Peyer's patch (tissue), 4 donors: Measurements from ENCODE around the gene OR14I1. TPM values are rescaled to one million over a fixed set of nuclear protein-coding genes. Genes with fewer than 3 reads are reported as not detected.

Experiments
- DNase-seq, 3 donors: peaks; one replicate each; pipeline ENCODE4 v3.0.0-alpha.2; 2017 to 2019
- H3K27ac ChIP-seq, 4 donors: fragments of 200-600 bp; sonication (generic); one replicate each; pipeline ENCODE4 v1.5.1; 2016 to 2019
- H3K27me3 ChIP-seq, 2 donors: fragments of 200-600 bp; sonication (generic); one replicate each; pipeline ENCODE4 v1.5.1; 2019
- H3K36me3 ChIP-seq, 3 donors: fragments of 200-600 bp; sonication (generic); one replicate each; pipeline ENCODE4 v1.5.1; 2016 to 2019
- H3K4me1 ChIP-seq, 4 donors: fragments of 200-600 bp; sonication (generic); one replicate each; pipeline ENCODE4 v1.5.1; 2016 to 2019
- H3K4me3 ChIP-seq, 4 donors: fragments of 200-600 bp; sonication (generic); 1 replicate in 3 of 4; 2 replicates in 1 of 4; pipeline ENCODE4 v1.5.1; 2016 to 2019; ENCODE audit warnings: mild to moderate bottlenecking in 1 of 4
- H3K9me3 ChIP-seq, 4 donors: fragments of 200-600 bp; sonication (generic); one replicate each; pipeline ENCODE4 v1.5.1; 2016 to 2019; ENCODE audit warnings: mild to moderate bottlenecking in 1 of 4
- POLR2A ChIP-seq, 2 donors: fragments of 450-650 bp; IDR thresholded peaks; one replicate each; pipeline ENCODE4 v1.5.1; 2017; ENCODE audit warnings: antibody characterized with exemption in 2 of 2, mild to moderate bottlenecking in 2 of 2, moderate library complexity in 2 of 2
- total RNA-seq, 4 donors: library from RNA; depleted of rRNA; stranded (reverse); fragments of >200 nt; gene quantifications; one replicate each; pipeline ENCODE4 v1.1.0, GENCODE V29; 2016
- TF ChIP-seq, protein P1 (sequence below), 6 experiments: fragments of 450-650 bp in 4 of 6; fragments of 200-600 bp in 2 of 6; sonication (generic) in 1 of 6; IDR thresholded peaks; one replicate each; pipeline ENCODE4 v1.5.1; 2017 to 2019; ENCODE audit warnings: antibody characterized with exemption in 6 of 6, mild to moderate bottlenecking in 3 of 6, moderate library complexity in 1 of 6

The OR14I1 gene
- total RNA-seq, 4 donors from 2014 or later, result not detected

DNA sequence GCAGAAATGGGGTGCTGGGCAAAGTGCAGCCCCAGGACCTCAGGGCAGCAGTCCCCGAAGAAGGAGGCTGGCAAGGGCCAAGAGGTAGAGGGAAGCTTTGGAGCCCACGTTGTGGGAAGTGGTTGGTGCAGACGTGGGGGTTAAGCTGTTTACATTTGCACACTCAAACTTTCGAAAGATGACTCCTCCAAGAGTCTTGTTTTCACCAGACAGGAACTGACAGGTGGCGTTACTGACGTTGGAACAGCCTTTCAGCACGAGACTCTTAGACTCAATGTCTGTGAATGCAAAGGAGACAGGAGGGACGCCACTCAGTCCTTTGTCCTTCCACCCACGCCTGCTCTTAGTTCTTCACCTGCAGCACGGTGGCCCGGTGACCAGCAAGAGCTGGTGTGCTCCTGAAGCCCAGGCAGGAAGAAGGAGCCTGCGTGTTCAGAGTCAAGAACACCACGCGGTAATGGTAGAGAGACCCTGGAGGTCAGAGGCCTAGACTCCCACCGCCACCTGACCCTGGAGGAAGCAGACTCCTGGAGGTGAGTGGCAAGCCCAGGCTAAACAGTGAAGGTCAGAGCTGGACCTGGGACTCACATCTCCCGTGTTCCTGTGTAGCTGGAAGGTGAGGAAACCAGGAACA, 37.1 kb upstream of the OR14I1 start:
- Histone ChIP-seq H3K4me3 (no peak overlapping the region), H3K9me3 (no peaks in the 10 kb centered on the region), H3K36me3 (no peaks in the 10 kb centered on the region), H3K27ac (no peak overlapping the region), H3K4me1 (no peaks in the 10 kb centered on the region), H3K27me3 (no peaks in the 10 kb centered on the region)
- DNase-seq, result no peak
- TF ChIP-seq, protein P1, sequence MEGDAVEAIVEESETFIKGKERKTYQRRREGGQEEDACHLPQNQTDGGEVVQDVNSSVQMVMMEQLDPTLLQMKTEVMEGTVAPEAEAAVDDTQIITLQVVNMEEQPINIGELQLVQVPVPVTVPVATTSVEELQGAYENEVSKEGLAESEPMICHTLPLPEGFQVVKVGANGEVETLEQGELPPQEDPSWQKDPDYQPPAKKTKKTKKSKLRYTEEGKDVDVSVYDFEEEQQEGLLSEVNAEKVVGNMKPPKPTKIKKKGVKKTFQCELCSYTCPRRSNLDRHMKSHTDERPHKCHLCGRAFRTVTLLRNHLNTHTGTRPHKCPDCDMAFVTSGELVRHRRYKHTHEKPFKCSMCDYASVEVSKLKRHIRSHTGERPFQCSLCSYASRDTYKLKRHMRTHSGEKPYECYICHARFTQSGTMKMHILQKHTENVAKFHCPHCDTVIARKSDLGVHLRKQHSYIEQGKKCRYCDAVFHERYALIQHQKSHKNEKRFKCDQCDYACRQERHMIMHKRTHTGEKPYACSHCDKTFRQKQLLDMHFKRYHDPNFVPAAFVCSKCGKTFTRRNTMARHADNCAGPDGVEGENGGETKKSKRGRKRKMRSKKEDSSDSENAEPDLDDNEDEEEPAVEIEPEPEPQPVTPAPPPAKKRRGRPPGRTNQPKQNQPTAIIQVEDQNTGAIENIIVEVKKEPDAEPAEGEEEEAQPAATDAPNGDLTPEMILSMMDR (IDR thresholded peaks at IDR 0.05), result no peak
- TF ChIP-seq POLR2A (IDR thresholded peaks at IDR 0.05), result no peak

DNA sequence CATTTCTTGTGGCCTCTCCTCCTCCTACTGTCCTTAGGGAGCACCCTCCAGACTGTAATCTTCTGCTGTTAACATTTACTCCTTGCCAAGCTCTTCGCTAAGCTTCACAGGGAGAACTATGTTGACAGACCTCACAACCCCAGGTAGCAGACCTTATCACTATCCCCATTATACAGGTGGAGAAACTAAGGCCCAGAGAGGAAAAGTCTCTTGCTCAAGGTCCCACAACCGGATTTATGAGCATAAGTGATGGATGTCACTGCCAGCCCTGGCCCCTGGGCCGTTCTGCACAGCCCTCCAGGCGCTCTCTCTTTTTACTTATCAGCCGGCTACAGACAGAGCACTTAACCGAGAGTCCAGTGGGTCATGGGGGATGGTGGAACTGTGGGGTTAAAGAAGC, 34.9 kb upstream of the OR14I1 start:
- Histone ChIP-seq H3K36me3 (no peaks in the 10 kb centered on the region), H3K4me3 (no peak overlapping the region), H3K4me1 (no peaks in the 10 kb centered on the region), H3K27me3 (no peaks in the 10 kb centered on the region), H3K27ac (no peak overlapping the region), H3K9me3 (no peaks in the 10 kb centered on the region)
- DNase-seq, result no peak
- TF ChIP-seq POLR2A (IDR thresholded peaks at IDR 0.05), result no peak

DNA sequence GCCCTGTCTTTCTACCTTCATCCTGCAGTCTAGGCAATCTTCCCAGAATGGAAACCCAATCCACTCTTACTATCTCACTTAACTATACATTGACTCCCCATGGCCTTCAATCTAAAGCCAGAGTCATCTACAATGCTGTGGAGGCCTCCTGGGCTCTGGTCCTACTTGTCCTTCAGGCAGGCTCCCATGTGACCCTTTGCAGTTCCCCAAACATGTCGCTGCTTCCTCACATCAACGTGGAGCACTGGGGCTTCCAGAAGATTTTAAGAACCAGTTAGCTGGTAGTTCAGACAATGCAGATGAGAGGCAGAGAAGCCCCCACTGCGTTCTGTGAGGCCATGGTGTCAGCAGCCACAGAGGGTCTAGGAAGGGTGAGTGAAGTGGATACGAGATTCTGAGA, 34.4 kb upstream of the OR14I1 start:
- Histone ChIP-seq H3K4me3 (no peak overlapping the region), H3K4me1 (no peaks in the 10 kb centered on the region), H3K27me3 (no peaks in the 10 kb centered on the region), H3K27ac (no peak overlapping the region), H3K9me3 (no peaks in the 10 kb centered on the region), H3K36me3 (no peaks in the 10 kb centered on the region)
- DNase-seq, result no peak
- TF ChIP-seq, protein P1 (IDR thresholded peaks at IDR 0.05), result no peak
- no peak for TF ChIP-seq POLR2A (IDR thresholded peaks at IDR 0.05)

DNA sequence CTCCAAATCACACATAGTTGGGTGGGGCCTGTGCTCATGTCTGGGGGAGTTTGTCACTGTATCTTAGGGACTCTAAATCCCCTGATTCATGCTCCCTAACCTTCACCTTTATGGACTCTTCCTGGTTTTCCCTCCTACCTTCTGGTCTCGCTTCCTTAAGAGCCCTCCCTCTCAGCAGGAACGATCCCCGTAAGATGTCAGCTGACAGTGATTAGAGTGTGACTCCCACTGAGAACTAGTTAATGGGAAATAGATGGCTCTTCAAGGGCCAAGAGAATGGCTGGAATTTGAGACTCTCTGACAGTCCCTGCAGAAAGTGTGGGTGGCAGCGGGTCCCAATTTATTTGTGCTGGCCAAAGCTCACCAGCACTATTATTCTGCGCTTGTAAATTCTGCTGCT, 31.0 kb upstream of the OR14I1 start:
- no peak for DNase-seq
- TF ChIP-seq, protein P1 (IDR thresholded peaks at IDR 0.05), result no peak
- no peak for TF ChIP-seq POLR2A (IDR thresholded peaks at IDR 0.05)
- Histone ChIP-seq H3K9me3 (no peaks in the 10 kb centered on the region), H3K27ac (no peak overlapping the region), H3K4me1 (no peaks in the 10 kb centered on the region), H3K36me3 (no peaks in the 10 kb centered on the region), H3K27me3 (no peaks in the 10 kb centered on the region), H3K4me3 (no peak overlapping the region)

DNA sequence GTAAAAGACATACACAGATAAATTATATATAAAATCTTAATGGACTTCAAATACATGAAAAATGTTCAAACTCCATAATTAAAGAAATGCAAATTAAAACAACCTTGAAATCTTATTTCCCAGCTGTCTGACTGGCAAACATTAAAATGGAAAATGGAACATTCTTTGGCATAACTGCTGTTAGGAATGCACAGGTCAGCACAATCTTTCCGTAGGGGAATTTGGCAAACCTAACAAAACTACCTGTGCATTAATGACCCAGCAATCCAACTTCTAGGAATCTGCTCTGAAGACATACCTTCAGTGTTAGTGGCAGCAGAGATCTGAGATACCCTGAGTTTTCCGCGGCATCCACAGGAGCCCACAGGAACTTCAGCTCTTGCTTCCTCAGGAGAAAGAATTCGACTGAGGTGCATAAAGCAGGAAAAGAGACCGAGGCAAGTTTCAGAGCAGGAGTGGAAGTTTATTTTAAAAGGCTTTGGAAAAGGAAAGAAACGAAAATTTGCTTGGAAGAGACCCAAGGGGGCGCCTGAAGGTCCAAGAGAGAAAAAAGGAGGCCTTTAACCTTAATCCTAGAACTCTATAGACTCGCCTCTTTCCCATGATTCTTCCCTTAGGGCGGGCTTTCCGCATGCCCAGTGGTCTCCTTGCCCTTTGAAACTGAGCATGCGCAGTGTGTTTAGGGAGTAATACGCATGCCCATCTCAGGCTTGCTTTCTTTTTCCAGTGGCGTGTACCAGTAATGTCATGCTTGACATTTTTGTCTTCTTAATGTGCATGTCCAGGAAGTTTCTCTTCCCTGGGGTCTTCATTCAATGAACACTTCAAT, 28.2 kb upstream of the OR14I1 start:
- no peak overlapping the region for H3K4me3 ChIP-seq
- no peaks in the 10 kb centered on the region for H3K27me3 ChIP-seq
- TF ChIP-seq, protein P1 (IDR thresholded peaks at IDR 0.05), result no peak
- no peak for TF ChIP-seq POLR2A (IDR thresholded peaks at IDR 0.05)
- H3K9me3 ChIP-seq, result no peaks in the 10 kb centered on the region
- no peak overlapping the region for H3K27ac ChIP-seq
- no peak for DNase-seq
- H3K4me1 ChIP-seq, result no peaks in the 10 kb centered on the region
- H3K36me3 ChIP-seq, result no peaks in the 10 kb centered on the region

DNA sequence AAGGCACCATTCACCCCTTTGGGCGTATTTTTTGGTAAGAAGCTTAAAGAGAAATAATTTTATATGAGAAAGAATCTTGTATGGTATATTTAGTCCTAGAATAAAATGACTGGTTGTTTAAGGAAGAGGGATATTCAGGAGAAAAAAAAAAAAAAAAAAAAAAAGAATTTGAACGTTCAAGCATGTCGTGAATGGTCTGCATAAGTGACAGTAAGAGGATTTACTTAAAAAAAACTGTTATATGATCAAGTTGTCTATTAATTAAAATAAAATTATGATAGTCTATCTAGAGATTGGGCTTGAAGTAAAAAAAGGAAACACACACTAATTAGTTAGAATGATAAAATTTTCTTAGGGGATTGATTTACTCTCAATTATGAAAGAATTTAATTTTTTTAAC, 11.7 kb upstream of the OR14I1 start:
- H3K4me1 ChIP-seq, result no peaks in the 10 kb centered on the region
- no peak overlapping the region for H3K4me3 ChIP-seq
- H3K9me3 ChIP-seq, result peaks cover 0 to 5% (median 0%) of the 10 kb centered on the region in 4 donors
- TF ChIP-seq POLR2A (IDR thresholded peaks at IDR 0.05), result no peak
- TF ChIP-seq, protein P1 (IDR thresholded peaks at IDR 0.05), result no peak
- H3K36me3 ChIP-seq, result no peaks in the 10 kb centered on the region
- DNase-seq, result no peak
- no peaks in the 10 kb centered on the region for H3K27me3 ChIP-seq
- H3K27ac ChIP-seq, result no peak overlapping the region
